HEK293 (cell line): ENCODE measurements around the gene OR4D10.

Source experiments
- REST ChIP-seq: fragments of 450-650 bp; formaldehyde crosslinking; IDR thresholded peaks from 2 replicates; pipeline ENCODE4 v1.5.1; 2016; ENCODE audit warnings: missing biosample characterization, missing genetic modification characterization
- SP2 ChIP-seq: fragments of 450-650 bp; formaldehyde crosslinking; IDR thresholded peaks from 2 replicates; pipeline ENCODE4 v1.5.1; 2016; ENCODE audit warnings: missing biosample characterization, missing genetic modification characterization
- ZFP41 ChIP-seq: fragments of 450-650 bp; formaldehyde crosslinking; IDR thresholded peaks from 2 replicates; pipeline ENCODE4 v1.5.1; 2016; ENCODE audit warnings: missing biosample characterization, missing genetic modification characterization, borderline replicate concordance
- ZNF521 ChIP-seq: fragments of 450-650 bp; formaldehyde crosslinking; IDR thresholded peaks from 2 replicates; pipeline ENCODE4 v1.5.1; 2017; ENCODE audit warnings: missing biosample characterization, mild to moderate bottlenecking, missing genetic modification characterization
- TF ChIP-seq, protein P1 (sequence below): fragments of 450-650 bp; formaldehyde crosslinking; IDR thresholded peaks from 2 replicates; pipeline ENCODE4 v1.5.1; 2016; ENCODE audit warnings: missing biosample characterization, missing genetic modification characterization
- TF ChIP-seq, protein P2 (sequence below): fragments of 450-650 bp; formaldehyde crosslinking; IDR thresholded peaks from 2 replicates; pipeline ENCODE4 v1.5.1; 2016; ENCODE audit warnings: missing biosample characterization, missing genetic modification characterization

- TF ChIP-seq, protein P1, sequence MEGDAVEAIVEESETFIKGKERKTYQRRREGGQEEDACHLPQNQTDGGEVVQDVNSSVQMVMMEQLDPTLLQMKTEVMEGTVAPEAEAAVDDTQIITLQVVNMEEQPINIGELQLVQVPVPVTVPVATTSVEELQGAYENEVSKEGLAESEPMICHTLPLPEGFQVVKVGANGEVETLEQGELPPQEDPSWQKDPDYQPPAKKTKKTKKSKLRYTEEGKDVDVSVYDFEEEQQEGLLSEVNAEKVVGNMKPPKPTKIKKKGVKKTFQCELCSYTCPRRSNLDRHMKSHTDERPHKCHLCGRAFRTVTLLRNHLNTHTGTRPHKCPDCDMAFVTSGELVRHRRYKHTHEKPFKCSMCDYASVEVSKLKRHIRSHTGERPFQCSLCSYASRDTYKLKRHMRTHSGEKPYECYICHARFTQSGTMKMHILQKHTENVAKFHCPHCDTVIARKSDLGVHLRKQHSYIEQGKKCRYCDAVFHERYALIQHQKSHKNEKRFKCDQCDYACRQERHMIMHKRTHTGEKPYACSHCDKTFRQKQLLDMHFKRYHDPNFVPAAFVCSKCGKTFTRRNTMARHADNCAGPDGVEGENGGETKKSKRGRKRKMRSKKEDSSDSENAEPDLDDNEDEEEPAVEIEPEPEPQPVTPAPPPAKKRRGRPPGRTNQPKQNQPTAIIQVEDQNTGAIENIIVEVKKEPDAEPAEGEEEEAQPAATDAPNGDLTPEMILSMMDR = no peak
- TF ChIP-seq ZFP41 (tag by site-specific recombination) (no peak), REST (tag by site-specific recombination) (no peak), SP2 (tag by site-specific recombination) (no peak), ZNF521 (tag by site-specific recombination) (no peak)
- TF ChIP-seq, protein P2, sequence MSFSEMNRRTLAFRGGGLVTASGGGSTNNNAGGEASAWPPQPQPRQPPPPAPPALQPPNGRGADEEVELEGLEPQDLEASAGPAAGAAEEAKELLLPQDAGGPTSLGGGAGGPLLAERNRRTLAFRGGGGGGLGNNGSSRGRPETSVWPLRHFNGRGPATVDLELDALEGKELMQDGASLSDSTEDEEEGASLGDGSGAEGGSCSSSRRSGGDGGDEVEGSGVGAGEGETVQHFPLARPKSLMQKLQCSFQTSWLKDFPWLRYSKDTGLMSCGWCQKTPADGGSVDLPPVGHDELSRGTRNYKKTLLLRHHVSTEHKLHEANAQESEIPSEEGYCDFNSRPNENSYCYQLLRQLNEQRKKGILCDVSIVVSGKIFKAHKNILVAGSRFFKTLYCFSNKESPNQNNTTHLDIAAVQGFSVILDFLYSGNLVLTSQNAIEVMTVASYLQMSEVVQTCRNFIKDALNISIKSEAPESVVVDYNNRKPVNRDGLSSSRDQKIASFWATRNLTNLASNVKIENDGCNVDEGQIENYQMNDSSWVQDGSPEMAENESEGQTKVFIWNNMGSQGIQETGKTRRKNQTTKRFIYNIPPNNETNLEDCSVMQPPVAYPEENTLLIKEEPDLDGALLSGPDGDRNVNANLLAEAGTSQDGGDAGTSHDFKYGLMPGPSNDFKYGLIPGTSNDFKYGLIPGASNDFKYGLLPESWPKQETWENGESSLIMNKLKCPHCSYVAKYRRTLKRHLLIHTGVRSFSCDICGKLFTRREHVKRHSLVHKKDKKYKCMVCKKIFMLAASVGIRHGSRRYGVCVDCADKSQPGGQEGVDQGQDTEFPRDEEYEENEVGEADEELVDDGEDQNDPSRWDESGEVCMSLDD = no peak
Observed at GRCh38 chr11:59423835-59424234, 49.3 kb upstream of the OR4D10 start.
